HG02943 (cell line): ENCODE data around the gene NPDC1.
A peak's percentile ranks its signal among the peaks of the same experiment; 100 is the strongest.
"Not testable (repeated sequence)": the region's sequence is repeated elsewhere in the genome, so short reads cannot be mapped to it uniquely, and the experiment has no call there.

Experiments
- ATAC-seq: cut with Tn5 transposase; IDR thresholded peaks from one replicate; pipeline ENCODE4 v1.9.1; 2021; ENCODE audit warnings: mild to moderate bottlenecking, low read depth, moderate library complexity; ENCODE audit not compliant: unreplicated experiment

NPDC1 gene

DNA sequence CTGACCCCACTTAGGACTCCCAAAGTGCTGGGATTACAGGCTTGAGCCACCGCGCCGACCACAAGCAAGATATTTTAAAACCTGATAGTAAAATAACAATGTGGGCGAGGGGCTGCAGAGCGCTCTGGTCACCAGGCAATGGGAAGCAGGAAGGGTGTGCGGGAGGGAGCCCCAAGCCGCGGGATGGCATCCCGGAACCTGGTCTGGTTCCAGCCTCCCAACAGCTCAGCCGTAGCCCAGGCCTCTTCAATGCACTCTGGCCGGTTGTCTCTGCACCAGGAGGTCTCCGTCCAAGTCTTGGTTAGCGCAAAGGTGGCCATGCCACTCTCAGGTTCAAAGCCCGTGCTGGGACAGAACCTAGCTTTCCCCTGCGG lies 30.6 kb upstream of the NPDC1 start:
- no peak for ATAC-seq

DNA sequence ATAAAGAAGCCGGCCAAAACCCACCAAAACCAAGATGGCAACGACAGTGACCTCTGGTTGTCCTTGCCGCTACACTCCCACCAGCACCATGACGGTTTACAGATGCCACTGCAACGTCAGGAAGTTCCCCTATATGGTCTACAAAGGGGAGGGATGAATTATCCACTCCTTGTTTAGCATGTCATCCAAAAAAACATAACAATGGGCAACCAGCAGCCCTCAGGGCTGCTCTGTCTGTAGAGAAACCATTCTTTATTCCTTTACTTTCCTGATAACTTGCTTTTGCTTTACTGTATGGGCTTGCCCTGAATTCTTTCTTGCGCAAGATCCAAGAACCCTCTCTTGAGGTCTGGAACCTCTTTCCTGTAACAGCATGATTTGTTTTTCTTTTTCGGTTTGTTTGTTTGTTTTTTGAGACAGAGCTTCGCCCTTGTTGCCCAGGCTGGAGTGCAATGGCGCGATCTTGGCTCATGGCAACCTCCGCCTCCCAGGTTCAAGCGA lies 29.3 kb upstream of the NPDC1 start:
- no peak for ATAC-seq

DNA sequence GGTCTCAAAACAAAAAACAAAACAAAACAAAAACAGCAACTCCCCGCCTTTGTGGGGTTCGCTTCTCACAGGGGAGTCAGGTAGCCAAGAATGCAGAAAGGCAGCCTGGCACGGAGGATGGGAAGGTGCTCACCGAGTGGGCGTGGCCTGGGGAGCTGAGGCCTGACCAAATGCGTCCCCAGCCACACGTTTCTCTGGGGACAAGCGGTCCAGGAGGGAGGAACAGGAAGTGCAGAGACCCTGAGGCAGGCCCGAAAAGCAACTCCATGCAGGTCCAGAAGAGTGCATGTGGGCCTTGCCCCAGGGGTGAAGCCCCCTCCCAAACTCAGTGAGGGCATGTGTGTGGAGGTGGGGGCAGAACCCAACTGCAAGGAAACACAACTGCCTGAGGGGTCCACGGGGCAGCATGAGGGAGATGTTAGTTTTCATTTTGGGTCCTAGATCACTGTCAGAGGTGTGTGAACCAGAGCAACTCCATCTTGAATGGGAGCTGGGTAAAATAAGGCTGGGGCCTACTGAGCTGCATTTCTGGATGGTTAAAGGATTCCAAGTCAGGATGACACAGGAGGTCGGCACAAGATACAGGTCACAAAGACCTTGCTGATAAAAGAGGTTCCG lies 28.8 kb upstream of the NPDC1 start:
- no peak for ATAC-seq

DNA sequence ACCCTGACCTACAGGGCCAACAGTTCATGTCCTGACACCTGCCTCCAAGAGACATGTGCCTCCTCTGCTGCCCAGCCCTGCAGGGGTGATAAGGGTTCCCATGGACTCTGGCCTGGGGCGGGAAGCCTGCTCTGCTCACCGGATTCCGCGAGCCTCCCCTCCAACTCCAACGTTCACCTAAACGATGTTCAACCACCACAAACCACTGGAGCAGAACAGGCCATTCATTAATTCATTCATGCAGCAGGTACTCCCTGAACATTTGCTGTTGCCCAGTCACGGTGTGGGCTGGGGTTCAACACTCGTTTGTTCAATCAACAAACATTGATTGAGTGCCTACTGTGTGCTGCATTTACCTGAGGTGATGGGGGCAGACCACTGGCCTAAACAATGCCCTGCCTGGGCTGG lies 28.0 kb upstream of the NPDC1 start:
- no peak for ATAC-seq

DNA sequence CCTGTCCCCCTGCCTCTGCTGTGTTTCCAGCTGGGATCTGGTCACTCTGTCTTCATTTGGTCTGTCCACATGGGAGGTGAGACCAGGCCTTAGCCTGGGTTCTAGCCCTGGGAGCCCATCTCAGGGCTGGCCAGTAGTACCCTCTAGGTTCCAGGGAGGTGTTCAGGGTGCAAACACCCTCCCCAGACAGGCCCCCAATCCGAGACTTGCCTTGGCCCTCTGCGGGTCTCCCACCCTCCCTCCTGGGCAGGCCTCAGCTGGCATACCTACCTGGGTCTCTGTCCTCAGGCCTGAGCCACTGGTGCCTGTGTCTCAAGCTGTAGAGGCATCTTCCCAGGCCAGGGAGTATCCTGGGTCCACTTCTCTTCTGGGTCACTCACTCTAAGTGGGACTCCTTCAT lies 25.3 kb upstream of the NPDC1 start:
- ATAC-seq: no peak

DNA sequence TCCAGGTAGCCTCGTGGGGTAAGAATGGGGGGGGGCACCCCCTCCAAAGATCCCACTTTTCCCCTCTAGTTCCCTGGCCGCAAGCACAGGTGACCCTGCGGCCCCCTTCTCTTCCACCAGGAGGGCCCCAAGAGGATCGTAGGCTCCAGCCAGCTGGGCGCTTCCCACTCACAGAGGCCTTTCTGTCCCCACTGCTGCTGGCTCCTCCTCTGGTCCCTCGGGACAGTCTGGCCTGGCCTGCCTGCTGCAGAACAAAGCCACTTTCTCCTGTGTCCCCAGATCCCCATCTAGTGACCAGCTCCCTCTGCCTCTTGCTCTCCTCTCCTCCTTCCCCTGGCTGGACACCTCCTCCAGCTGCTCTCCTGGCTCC lies 24.9 kb upstream of the NPDC1 start:
- peak; percentile 4 for ATAC-seq

DNA sequence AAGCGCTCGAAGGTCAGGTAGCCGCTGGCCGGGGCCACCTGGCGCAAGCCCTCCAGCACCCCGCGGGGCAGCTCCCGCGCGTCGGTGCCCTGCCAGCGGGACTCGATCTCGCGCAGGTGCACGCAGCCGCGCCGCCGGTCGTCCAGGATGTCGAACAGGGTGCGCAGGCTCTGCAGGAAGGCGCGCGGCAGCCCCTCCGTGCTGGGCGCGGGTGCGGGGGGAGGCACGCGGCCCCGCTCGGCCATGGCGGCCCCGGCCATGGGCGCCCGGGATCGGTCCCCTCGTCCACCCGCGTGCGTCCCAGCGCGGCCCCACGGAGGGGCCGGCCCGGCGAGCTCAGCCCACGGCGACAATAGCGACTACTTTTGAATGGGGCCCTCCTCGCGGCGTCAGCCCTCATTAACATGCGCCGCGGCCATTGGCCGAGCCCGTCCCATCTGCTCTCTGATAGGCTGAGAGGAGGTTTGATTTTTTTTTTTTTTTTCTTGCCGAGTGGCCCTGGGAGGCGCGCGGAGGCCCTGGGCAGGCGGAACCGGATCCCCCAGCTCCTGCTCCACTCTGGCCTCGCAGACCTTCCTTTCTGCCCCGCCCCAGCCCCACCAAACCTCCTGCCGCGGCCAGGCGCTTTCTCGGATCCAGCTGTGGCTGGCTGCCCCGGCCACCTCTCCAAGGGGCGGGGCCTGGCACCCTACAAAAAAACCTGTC lies 24.4 kb upstream of the NPDC1 start, which contains the start of gene SAPCD2:
SAPCD2 (minus strand) TSS at position 357 of the 705 bp plus-strand sequence; CDS start at position 260, 97 bp downstream.
- peak; percentile 58 for ATAC-seq

DNA sequence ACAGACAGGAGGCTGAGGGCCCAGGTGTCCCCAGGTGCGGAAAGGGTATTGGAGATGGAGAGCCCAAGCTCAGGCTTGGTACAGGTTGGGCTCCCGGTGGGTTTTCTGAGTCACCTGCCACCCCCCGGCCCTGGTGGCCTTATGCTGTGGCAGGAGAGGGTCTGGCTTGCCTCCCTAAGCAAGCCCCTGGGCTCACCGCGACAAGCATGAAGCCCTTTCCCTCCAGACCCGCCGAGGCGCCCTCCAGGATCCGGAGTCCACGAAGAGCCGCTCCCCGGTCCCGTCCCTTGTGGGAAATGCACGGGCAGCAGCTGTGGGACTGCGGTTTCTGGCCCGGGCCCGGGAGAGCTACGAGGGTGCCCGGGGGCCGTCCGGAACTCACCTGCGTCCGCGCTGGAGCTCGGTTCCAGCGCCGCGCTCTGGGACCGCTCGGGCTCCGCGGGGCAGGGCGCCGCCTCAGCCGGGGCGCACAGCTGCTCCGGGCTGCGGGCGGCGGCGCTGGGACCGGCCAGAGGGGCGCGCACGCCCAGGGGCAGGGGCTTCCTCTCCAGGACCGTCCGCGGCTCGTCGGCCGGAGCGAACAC lies 23.6 kb upstream of the NPDC1 start:
- ATAC-seq: no peak

DNA sequence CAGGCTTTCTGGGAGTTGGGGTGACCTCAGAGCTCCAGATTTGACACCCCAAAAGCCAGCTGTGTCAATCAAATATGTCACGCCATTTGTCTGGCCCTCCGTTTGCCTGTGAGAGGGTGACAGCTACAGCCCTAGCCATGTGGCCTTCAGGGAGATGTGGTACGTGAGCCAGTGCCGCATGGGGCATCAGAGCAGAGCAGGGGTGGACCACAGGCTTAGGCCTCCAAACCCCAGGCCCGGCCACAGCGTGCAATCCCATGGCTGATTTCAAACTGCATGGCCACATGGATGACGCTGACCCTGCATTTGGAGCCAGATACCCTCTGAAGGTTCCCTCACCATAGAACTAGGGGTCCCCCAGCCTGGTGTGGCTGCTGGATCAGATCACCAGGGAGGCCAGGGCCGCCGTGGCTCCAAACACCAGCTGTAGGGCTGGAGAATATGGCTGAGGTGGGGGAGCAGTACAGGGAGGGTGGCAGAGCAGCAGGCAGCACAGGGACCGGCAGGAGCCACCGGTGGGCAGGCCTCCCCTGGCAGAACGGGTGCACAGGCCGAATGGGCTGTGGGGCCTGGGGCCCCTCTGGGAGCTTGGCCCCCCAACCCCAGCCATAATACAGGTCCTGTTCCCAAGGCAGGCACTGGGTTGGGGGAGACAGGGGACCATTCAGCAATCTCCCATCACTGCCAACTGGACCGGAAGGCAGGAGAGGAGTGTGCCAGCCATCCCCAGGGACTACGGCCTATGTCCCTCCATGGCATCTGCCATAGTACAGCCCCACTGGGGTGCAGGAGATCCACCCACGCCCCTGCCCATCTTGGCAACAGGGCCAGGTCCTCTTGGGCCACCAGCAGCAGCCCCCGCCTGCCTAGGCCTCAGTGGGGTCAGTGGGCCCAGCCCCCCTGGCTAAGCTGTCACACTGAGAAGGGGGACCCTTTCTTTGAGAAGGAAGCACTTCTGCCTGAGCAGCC lies 22.8 kb upstream of the NPDC1 start:
- no peak for ATAC-seq

DNA sequence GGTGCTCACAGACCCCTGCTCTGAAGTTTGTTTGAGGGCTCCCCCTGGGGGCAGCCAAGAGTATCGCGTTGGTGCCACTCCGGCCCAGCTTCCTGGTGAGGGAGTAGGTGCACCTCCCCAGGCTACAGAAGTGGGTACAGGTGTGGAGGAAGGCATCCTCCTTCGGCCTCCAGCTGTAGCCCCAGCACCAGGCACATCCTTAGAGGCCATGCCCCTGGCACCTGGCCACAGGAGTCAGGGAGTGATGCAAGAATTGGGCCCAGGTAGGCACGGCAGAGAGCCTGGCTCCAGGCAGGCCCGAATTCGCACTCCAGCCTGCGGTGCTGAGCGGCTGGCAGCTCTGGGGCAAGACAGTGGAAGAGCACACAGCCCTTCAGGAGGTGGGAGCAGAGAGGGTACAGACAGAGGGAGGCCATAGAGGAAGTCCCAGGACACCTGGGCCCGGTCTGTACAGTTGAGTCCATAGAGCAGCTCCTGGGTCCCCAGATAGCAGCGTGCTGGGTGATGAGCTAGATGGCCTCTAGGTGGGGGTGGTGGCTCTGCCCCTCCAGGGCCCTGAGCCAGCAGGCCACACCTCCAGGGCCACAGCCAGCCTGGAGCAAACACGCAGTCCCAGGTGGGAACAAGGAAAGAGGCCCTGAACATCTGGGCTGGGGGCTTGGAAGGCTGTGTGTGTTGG lies 22.0 kb upstream of the NPDC1 start:
- no peak for ATAC-seq

DNA sequence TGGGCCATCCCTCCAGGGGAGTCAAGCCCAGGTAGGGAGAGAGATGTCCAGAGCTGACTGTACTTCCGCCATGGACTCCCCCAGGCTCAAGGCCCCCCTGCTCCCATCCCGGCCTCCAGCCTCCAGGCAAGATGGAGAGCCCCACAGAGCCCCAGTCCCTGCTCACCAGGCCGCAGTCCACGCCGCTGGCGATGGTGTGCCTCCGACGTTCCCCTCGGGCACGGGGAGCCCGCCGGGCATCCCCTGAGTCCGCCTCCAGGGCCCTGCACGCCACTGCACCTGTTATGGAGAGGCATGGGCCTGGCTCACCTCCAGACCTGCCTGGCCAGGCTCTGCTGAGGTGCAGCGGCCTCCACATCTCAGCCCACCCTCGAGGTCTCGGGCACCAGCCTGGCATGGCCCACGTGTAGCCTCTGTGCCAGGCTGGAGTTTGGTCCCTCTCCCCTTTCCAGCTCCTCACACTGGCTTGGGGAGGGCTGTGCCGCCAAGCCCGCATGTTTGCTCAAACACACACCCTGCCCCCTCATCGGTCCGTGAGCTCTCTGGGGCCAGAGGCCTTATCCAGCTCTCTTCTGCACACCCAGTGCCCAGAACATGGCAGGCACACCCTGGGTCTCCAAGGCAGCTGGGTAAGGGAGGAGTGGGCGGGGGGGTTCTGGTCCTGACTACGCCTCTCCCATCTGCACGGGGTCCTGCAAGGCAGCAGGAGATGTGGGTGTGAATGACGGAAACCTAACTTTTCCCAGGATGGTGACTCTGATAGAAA lies 20.3 kb upstream of the NPDC1 start:
- ATAC-seq: no peak

DNA sequence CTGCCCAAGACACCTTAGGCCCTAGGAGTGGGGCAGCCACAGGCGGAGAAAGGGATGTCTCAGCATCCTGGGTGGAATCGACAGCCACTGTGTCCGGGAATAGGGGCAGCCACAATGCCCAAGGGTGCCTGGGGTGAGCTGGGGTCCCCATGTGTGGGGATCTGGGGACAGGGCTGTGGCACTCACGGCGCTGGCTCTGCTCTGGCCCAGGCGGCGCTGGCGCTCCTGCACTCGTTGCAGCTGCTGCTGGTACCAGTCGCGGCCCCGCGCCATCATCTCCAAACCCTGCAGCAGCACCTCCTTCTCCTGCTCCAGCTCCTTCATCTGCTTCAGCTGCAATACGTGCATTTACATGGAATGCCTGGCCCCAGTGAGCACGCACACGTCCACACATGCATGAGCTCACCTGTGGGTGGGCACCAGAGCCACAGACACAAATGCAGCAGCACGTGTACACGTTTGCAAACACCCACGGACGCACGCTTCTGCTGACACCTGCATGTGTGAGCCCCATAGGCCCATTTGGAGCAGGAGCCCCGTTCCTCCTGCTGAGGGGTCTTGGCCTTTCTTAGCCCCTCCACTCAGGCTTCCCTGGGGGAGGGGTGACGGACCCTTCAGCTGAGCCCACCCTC lies 19.5 kb upstream of the NPDC1 start:
- no peak for ATAC-seq

DNA sequence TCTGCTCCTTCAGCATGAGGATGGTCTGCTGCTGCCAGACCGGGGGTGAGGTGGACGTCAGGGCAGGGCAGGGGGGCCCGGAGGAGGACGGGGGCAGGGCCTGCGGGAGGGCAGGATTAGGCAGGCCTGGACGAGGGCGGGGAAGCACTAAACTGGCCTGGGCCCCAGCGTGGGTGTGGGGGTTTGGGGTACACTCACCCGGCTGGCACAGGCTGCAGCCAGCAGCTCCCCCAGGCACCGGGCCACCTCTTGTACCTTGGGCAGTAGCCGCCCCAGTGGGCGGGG lies 18.8 kb upstream of the NPDC1 start:
- ATAC-seq: no peak

DNA sequence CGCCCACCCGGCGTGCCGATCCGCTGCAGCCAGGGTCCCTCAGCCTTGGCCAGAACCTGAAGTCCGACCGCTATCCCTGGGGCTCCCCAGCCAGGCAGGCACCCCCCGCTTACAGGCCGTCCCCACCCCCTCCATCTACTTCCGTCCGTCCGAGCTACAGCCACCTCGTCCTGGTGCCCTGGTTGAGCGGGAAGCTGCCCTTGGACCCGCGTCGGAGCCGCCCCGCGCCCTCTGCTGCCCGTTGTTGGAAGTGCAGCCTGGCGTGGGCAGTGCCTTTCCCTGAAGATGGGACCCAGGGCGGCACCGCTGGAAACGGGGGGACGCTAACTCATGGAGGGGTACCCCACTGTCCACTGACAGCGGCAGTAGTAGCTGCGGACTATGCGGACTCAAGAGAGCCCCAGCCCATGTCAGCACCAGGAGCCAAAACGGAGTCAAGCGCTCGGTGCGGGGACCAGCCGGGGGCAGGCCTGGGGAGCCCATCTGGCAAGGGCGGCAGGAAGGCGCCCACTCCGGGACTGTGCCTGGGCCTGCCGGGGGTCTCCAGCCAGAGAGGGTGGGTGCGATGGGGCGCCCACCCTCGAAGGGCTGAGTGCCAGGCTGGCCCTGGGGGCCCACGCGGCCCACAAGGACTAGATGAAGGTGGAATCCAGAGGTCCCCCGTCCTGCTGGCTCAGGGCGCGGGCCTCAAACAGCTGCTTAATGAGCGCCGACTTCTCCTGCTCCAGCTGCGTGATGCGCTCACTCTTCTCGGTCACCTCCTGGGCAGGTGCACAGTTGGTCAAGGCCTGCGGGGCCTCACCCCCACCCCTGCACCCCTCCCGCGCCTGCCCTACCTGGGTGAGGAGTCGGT lies 18.3 kb upstream of the NPDC1 start:
- ATAC-seq: no peak

DNA sequence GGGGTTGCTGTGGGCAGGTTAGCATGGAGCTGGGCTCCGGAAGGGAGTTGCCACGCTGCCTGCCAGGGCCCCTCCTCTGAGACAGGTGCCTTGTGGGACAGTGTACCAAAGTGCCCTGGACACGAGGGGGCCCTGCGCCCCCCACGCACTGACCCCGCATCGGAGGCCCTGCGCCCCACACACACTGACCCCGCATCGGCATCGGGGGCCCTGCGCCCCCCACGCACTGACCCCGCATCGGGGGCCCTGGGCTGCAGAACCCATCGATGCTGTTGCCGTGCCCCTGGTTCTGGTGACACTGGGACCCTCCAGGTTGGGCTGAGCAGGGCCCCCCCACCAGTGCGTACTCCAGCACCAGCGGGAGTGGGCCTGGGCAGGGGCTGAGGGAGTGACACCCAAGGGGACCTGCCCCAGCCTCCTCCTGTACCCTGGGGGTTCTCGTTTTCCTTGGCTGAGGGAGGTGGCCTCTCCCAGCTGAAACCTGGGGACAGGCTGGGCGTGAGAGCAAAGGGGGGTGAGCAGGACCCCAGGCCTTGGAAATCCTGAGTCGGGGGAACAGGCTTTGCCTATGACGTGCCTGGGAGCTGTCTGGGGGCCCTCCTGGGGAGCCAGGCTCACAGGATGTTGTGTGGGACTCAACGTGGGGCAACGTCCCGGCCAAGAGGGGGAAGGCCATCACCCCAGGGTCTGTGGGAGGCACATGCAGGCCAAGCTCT lies 17.5 kb upstream of the NPDC1 start:
- ATAC-seq: no peak

DNA sequence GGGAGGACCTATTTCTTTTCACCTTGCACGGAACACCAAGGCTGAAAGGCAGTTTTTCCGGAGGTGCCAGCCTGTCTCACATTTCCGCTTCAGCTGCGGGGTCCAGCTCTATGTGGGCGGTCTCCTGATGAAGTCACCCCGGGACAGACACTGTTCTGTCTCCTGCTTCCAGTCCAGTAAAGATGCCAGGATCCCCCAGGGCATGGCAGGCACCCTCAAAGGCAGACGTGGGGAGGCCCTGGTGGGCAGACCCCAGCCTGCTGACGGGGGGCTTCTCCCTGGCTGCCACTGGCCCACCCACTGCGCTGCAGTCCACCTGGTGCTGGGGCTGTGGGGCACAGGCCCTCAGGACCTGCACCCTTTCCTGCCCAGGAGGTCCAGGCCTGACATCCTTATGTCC lies 16.8 kb upstream of the NPDC1 start:
- ATAC-seq: not testable (repeated sequence)

DNA sequence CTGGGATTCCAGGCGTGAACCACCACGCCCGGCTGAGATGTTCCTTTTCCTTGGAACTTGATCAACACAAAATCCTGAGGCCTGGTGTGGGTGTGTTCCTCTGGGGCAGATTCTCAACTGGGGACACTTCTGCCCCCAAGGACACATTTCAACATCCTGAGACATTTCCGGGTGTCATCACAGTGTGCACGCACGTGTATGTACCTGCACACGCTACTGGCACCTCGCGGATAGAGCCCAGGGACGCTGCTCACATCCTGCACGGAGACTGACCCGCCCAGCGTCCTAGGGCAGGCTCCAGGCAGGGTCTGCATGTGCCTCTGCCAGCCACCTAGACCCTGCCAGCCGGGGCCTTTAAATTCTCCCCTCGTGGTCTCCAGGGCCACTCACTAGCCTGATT lies 16.4 kb upstream of the NPDC1 start:
- ATAC-seq: no peak
